NCI-H2171 (cell line): ENCODE results near the gene CISD2.
"Not testable (repeated sequence)": the region's sequence is repeated elsewhere in the genome, so short reads cannot be mapped to it uniquely, and the experiment has no call there.

Source experiments
- DNase-seq: peaks from one replicate; lab custom pipeline; 2025; lab: John Stamatoyannopoulos, UW

The CISD2 gene

GRCh38 chr4:102919697-102920096, 50.9 kb downstream of the CISD2 start:
- not testable (repeated sequence) for DNase-seq

- no peak for DNase-seq
These were observed 66.9 kb downstream of the CISD2 start for GRCh38 chr4:102935716-102936115.

- not testable (repeated sequence) for DNase-seq
These were observed 69.3 kb downstream of the CISD2 start for GRCh38 chr4:102938063-102938462.
